ENCODE results near the gene DEFB132. TPM values are rescaled to one million over a fixed set of nuclear protein-coding genes. Genes with fewer than 3 reads are reported as not detected.
"Not testable (repeated sequence)": the region's sequence is repeated elsewhere in the genome, so short reads cannot be mapped to it uniquely, and the experiment has no call there.

DEFB132 gene
- total RNA-seq, 1 donor, result not detected

GRCh38 chr20:219290-220115 lies 38.0 kb upstream of the DEFB132 start:
- peak; percentile 11 for DNase-seq (ENCODE audit: low read depth)

GRCh38 chr20:221258-221830 lies 36.2 kb upstream of the DEFB132 start:
- no peak for TF ChIP-seq CTCF (IDR thresholded peaks at IDR 0.05; ENCODE audit: insufficient read depth, low read length)
- no peak for DNase-seq (ENCODE audit: low read depth)
- no peak overlapping the region for H3K4me3 ChIP-seq (ENCODE audit: low read depth, low read length)

More at GRCh38 chr20:219290-220115, 38.0 kb upstream of the DEFB132 start:
- H3K4me3 ChIP-seq (ENCODE audit: low read depth, low read length), result no peak overlapping the region
- TF ChIP-seq CTCF (IDR thresholded peaks at IDR 0.05; ENCODE audit: insufficient read depth, low read length), result peak; percentile 7

- DNase-seq (ENCODE audit: low read depth); H3K4me3 ChIP-seq (ENCODE audit: low read depth, low read length): not testable (repeated sequence)
These were observed 31.6 kb upstream of the DEFB132 start for GRCh38 chr20:225879-226278.

- H3K4me3 ChIP-seq (ENCODE audit: low read depth, low read length), result no peak within 1 kb of the TSS
- TF ChIP-seq CTCF (IDR thresholded peaks at IDR 0.05; ENCODE audit: insufficient read depth, low read length), result no peak
- DNase-seq (ENCODE audit: low read depth), result no peak
These were observed 30.6 kb upstream of the DEFB132 start, which contains the start of gene DEFB129 for GRCh38 chr20:226958-227357. TSS of gene DEFB129 (plus strand) at chr20:227258. CDS start at chr20:227289, 31 bp downstream.

- no peak for TF ChIP-seq CTCF (IDR thresholded peaks at IDR 0.05; ENCODE audit: insufficient read depth, low read length)
- no peak overlapping the region for H3K4me3 ChIP-seq (ENCODE audit: low read depth, low read length)
These were observed 30.0 kb upstream of the DEFB132 start for GRCh38 chr20:227439-228105.

GRCh38 chr20:235891-236290 lies 21.6 kb upstream of the DEFB132 start:
- TF ChIP-seq CTCF (IDR thresholded peaks at IDR 0.05; ENCODE audit: insufficient read depth, low read length), result peak; percentile 5
- DNase-seq (ENCODE audit: low read depth), result peak; percentile 21
- no peak overlapping the region for H3K4me3 ChIP-seq (ENCODE audit: low read depth, low read length)

More at GRCh38 chr20:227439-228105, 30.0 kb upstream of the DEFB132 start:
- no peak for DNase-seq (ENCODE audit: low read depth)

- no peak overlapping the region for H3K4me3 ChIP-seq (ENCODE audit: low read depth, low read length)
- no peak for TF ChIP-seq CTCF (IDR thresholded peaks at IDR 0.05; ENCODE audit: insufficient read depth, low read length)
- no peak for DNase-seq (ENCODE audit: low read depth)
These were observed 20.0 kb upstream of the DEFB132 start for GRCh38 chr20:237489-237888.

Measured in fibroblast of the aortic adventitia (primary cell).